SK-N-SH treated with all-trans-retinoic acid at 6 μM for 48 hours (cell line): ENCODE results near the gene MYCN.

Source experiments
- ATAC-seq: fragments of 200-7000 bp; cut with Tn5 transposase; 3 replicates; pipeline ENCODE4 v1.9.1; 2020; ENCODE audit warnings: mild to moderate bottlenecking, moderate library complexity
- ARNTL ChIP-seq: fragments of 450-650 bp; formaldehyde crosslinking; IDR thresholded peaks from 2 replicates; pipeline ENCODE4 v1.5.0; 2020; ENCODE audit warnings: low read depth, mild to moderate bottlenecking, moderate library complexity, borderline replicate concordance
- BACH2 ChIP-seq: fragments of 250-450 bp; sonication (Bioruptor Pico); IDR thresholded peaks from 2 replicates; pipeline ENCODE4 v1.9.0; 2021; ENCODE audit warnings: mild to moderate bottlenecking, borderline replicate concordance
- CSDC2 ChIP-seq: fragments of 250-450 bp; sonication (Bioruptor Pico); IDR thresholded peaks from 2 replicates; pipeline ENCODE4 v1.5.0; 2020; ENCODE audit warnings: mild to moderate bottlenecking, moderate library complexity
- ESRRG ChIP-seq: fragments of 250-450 bp; sonication (Bioruptor Pico); IDR thresholded peaks from 2 replicates; pipeline ENCODE4 v1.6.1; 2021; ENCODE audit warnings: mild to moderate bottlenecking
- GLIS3 ChIP-seq: fragments of 250-450 bp; sonication (Bioruptor Pico); IDR thresholded peaks from 2 replicates; pipeline ENCODE4 v1.5.0; 2020; ENCODE audit warnings: mild to moderate bottlenecking, moderate library complexity
- ISL1 ChIP-seq: fragments of 250-450 bp; sonication (Bioruptor Pico); IDR thresholded peaks from 2 replicates; pipeline ENCODE4 v2.1.2; 2022; ENCODE audit warnings: mild to moderate bottlenecking, moderate library complexity
- OSR1 ChIP-seq: fragments of 250-450 bp; sonication (Bioruptor Pico); IDR thresholded peaks from 2 replicates; pipeline ENCODE4 v1.8.0; 2022; ENCODE audit warnings: moderate library complexity, mild to moderate bottlenecking, inconsistent platforms
- PPARA ChIP-seq: fragments of 250-450 bp; sonication (Bioruptor Pico); IDR thresholded peaks from 2 replicates; pipeline ENCODE4 v1.5.0; 2020; ENCODE audit warnings: mild to moderate bottlenecking, borderline replicate concordance
- RARB ChIP-seq: fragments of 250-450 bp; sonication (Bioruptor Pico); IDR thresholded peaks from 2 replicates; pipeline ENCODE4 v1.8.0; 2021; ENCODE audit warnings: mild to moderate bottlenecking, moderate library complexity
- SNAI2 ChIP-seq: fragments of 250-450 bp; sonication (Bioruptor Pico); IDR thresholded peaks from 2 replicates; pipeline ENCODE4 v1.5.0; 2020; ENCODE audit warnings: mild to moderate bottlenecking, moderate library complexity
- TCF4 ChIP-seq: fragments of 250-450 bp; sonication (Bioruptor Pico); IDR thresholded peaks from 2 replicates; pipeline ENCODE4 v1.8.0; 2021; ENCODE audit warnings: mild to moderate bottlenecking, moderate library complexity, borderline replicate concordance
- ZC3H10 ChIP-seq: fragments of 250-450 bp; sonication (Bioruptor Pico); IDR thresholded peaks from 2 replicates; pipeline ENCODE4 v1.5.1; 2021; ENCODE audit warnings: mild to moderate bottlenecking, moderate library complexity
- ZFP3 ChIP-seq: fragments of 250-450 bp; sonication (Bioruptor Pico); IDR thresholded peaks from 2 replicates; pipeline ENCODE4 v1.5.0; 2020; ENCODE audit warnings: mild to moderate bottlenecking, moderate library complexity
- ZFP30 ChIP-seq: fragments of 450-650 bp; formaldehyde crosslinking; IDR thresholded peaks from 2 replicates; pipeline ENCODE4 v1.5.0; 2022; ENCODE audit warnings: mild to moderate bottlenecking, moderate library complexity
- ZNF565 ChIP-seq: fragments of 450-650 bp; formaldehyde crosslinking; conservative IDR thresholded peaks from 2 replicates; pipeline ENCODE4 v1.5.0; 2020; ENCODE audit warnings: low read depth, mild to moderate bottlenecking, moderate library complexity
- ZNF70 ChIP-seq: fragments of 450-650 bp; formaldehyde crosslinking; IDR thresholded peaks from 2 replicates; pipeline ENCODE4 v1.5.0; 2020; ENCODE audit warnings: mild to moderate bottlenecking, moderate library complexity
- TF ChIP-seq, protein P1 (sequence below): fragments of 250-450 bp; sonication (Bioruptor Pico); IDR thresholded peaks from 2 replicates; pipeline ENCODE4 v1.5.1; 2021; ENCODE audit warnings: mild to moderate bottlenecking, moderate library complexity
- TF ChIP-seq, protein P2 (sequence below): fragments of 250-450 bp; sonication (Bioruptor Pico); IDR thresholded peaks from 2 replicates; pipeline ENCODE4 v1.8.0; 2020; ENCODE audit warnings: mild to moderate bottlenecking, moderate library complexity, borderline replicate concordance
- TF ChIP-seq, protein P3 (sequence below): fragments of 250-450 bp; sonication (Bioruptor Pico); IDR thresholded peaks from 2 replicates; pipeline ENCODE4 v1.5.0; 2020; ENCODE audit warnings: mild to moderate bottlenecking, moderate library complexity
- TF ChIP-seq, protein P4 (sequence below): fragments of 250-450 bp; sonication (Bioruptor Pico); IDR thresholded peaks from 2 replicates; pipeline ENCODE4 v1.8.0; 2021; ENCODE audit warnings: low read depth, mild to moderate bottlenecking, moderate library complexity, borderline replicate concordance
- TF ChIP-seq, protein P5 (sequence below): fragments of 250-450 bp; sonication (Bioruptor Pico); IDR thresholded peaks from 2 replicates; pipeline ENCODE4 v1.5.1; 2020; ENCODE audit warnings: low read depth, mild to moderate bottlenecking, moderate library complexity

Gene MYCN

DNA sequence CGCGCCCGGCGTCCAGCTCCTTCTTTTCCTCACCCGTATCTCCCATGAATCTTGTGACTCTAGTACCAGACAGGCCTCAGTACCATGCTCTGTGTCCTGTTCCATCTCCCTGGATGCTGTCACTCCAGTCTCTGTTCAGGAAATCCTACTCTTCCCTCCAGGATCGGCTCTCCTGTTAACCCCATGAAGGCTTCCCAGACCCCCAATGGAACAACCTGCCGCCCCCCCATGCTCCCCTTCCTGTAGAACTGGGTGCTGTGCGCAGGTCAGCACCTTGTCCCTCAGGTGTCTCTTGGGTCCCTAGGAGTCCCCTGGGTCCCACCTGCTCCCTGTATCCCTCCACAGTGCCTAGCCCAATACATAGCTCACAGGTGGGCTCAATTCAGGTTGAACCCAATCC, 41.3 kb downstream of the MYCN start:
- no peak for ATAC-seq
- TF ChIP-seq PPARA (CRISPR knock-in tag) = no peak
- TF ChIP-seq ARNTL (CRISPR knock-in tag) = no peak
- TF ChIP-seq, protein P1, sequence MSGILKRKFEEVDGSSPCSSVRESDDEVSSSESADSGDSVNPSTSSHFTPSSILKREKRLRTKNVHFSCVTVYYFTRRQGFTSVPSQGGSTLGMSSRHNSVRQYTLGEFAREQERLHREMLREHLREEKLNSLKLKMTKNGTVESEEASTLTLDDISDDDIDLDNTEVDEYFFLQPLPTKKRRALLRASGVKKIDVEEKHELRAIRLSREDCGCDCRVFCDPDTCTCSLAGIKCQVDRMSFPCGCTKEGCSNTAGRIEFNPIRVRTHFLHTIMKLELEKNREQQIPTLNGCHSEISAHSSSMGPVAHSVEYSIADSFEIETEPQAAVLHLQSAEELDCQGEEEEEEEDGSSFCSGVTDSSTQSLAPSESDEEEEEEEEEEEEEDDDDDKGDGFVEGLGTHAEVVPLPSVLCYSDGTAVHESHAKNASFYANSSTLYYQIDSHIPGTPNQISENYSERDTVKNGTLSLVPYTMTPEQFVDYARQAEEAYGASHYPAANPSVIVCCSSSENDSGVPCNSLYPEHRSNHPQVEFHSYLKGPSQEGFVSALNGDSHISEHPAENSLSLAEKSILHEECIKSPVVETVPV = no peak
- TF ChIP-seq BACH2 = no peak
- no peak for TF ChIP-seq RARB (CRISPR knock-in tag)
- no peak for TF ChIP-seq CSDC2
- TF ChIP-seq ZNF565 (CRISPR knock-in tag) = no peak
- no peak for TF ChIP-seq ZFP3
- TF ChIP-seq OSR1 = no peak
- TF ChIP-seq ESRRG = no peak
- no peak for TF ChIP-seq GLIS3 (CRISPR knock-in tag)
- no peak for TF ChIP-seq ISL1 (CRISPR knock-in tag)
- TF ChIP-seq, protein P2, sequence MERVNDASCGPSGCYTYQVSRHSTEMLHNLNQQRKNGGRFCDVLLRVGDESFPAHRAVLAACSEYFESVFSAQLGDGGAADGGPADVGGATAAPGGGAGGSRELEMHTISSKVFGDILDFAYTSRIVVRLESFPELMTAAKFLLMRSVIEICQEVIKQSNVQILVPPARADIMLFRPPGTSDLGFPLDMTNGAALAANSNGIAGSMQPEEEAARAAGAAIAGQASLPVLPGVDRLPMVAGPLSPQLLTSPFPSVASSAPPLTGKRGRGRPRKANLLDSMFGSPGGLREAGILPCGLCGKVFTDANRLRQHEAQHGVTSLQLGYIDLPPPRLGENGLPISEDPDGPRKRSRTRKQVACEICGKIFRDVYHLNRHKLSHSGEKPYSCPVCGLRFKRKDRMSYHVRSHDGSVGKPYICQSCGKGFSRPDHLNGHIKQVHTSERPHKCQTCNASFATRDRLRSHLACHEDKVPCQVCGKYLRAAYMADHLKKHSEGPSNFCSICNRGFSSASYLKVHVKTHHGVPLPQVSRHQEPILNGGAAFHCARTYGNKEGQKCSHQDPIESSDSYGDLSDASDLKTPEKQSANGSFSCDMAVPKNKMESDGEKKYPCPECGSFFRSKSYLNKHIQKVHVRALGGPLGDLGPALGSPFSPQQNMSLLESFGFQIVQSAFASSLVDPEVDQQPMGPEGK = no peak
- TF ChIP-seq SNAI2 (CRISPR knock-in tag) = no peak
- TF ChIP-seq, protein P3, sequence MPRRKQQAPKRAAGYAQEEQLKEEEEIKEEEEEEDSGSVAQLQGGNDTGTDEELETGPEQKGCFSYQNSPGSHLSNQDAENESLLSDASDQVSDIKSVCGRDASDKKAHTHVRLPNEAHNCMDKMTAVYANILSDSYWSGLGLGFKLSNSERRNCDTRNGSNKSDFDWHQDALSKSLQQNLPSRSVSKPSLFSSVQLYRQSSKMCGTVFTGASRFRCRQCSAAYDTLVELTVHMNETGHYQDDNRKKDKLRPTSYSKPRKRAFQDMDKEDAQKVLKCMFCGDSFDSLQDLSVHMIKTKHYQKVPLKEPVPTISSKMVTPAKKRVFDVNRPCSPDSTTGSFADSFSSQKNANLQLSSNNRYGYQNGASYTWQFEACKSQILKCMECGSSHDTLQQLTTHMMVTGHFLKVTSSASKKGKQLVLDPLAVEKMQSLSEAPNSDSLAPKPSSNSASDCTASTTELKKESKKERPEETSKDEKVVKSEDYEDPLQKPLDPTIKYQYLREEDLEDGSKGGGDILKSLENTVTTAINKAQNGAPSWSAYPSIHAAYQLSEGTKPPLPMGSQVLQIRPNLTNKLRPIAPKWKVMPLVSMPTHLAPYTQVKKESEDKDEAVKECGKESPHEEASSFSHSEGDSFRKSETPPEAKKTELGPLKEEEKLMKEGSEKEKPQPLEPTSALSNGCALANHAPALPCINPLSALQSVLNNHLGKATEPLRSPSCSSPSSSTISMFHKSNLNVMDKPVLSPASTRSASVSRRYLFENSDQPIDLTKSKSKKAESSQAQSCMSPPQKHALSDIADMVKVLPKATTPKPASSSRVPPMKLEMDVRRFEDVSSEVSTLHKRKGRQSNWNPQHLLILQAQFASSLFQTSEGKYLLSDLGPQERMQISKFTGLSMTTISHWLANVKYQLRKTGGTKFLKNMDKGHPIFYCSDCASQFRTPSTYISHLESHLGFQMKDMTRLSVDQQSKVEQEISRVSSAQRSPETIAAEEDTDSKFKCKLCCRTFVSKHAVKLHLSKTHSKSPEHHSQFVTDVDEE (CRISPR knock-in tag) = no peak
- TF ChIP-seq TCF4 (CRISPR knock-in tag) = no peak
- TF ChIP-seq ZC3H10 = no peak
- TF ChIP-seq, protein P4, sequence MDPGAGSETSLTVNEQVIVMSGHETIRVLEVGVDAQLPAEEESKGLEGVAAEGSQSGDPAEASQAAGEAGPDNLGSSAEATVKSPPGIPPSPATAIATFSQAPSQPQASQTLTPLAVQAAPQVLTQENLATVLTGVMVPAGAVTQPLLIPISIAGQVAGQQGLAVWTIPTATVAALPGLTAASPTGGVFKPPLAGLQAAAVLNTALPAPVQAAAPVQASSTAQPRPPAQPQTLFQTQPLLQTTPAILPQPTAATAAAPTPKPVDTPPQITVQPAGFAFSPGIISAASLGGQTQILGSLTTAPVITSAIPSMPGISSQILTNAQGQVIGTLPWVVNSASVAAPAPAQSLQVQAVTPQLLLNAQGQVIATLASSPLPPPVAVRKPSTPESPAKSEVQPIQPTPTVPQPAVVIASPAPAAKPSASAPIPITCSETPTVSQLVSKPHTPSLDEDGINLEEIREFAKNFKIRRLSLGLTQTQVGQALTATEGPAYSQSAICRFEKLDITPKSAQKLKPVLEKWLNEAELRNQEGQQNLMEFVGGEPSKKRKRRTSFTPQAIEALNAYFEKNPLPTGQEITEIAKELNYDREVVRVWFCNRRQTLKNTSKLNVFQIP (CRISPR knock-in tag) = no peak
- TF ChIP-seq, protein P5, sequence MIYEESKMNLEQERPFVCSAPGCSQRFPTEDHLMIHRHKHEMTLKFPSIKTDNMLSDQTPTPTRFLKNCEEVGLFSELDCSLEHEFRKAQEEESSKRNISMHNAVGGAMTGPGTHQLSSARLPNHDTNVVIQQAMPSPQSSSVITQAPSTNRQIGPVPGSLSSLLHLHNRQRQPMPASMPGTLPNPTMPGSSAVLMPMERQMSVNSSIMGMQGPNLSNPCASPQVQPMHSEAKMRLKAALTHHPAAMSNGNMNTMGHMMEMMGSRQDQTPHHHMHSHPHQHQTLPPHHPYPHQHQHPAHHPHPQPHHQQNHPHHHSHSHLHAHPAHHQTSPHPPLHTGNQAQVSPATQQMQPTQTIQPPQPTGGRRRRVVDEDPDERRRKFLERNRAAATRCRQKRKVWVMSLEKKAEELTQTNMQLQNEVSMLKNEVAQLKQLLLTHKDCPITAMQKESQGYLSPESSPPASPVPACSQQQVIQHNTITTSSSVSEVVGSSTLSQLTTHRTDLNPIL (CRISPR knock-in tag) = no peak
- TF ChIP-seq ZNF70 (CRISPR knock-in tag) = no peak

DNA sequence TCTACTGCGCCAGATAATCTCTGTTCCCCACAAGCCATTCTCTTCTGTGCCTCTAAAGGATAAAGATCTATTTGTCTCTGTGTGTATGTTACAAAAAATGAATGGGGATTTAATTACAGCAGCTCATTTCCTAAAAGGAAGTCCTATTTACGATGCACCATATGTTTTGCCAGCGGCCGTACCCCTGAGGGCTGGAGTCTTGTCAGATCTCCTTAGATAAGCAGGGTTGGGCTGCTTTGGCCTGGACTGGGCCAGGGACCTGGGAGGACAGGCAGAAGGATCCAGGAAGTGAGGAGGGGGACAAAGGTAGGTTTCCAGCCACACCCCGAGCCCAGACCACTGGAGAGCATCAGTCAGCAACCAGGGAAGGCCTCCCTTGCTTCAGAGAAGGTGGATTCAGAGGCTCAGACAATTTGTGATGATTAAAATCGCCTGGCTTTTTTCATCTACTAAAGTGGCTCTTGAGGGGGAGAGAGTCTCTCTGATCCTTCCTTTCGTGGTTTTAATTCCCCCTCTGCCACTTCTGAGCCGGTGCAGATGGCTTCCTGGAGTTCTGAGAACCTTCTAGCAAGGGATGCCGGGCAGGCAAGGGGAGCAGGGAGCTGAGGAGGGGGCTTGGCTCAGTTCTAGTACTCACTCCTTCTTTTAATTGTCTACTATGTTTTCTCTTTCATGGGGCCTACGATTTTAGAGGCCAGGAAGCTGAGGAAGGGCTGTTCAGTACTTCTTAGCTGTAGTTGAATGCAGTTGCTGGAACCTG, 42.1 kb downstream of the MYCN start:
- ATAC-seq = no peak; the same call in 2 of the 3 replicates
- TF ChIP-seq ZFP30 (CRISPR knock-in tag) (no peak), PPARA (CRISPR knock-in tag) (peak; percentile 49; the same call in 1 of the 2 replicates), OSR1 (no peak), TCF4 (CRISPR knock-in tag) (peak; percentile 97), ISL1 (CRISPR knock-in tag) (no peak), ZNF70 (CRISPR knock-in tag) (peak; percentile 48)
- TF ChIP-seq, protein P3 (CRISPR knock-in tag) = peak; percentile 69; the same call in 1 of the 2 replicates
